MCF 10A (cell line): Measurements from ENCODE around the gene EPS8L1. TPM values are rescaled to one million over a fixed set of nuclear protein-coding genes. Genes with fewer than 3 reads are reported as not detected.

Experiments
- BruUV-seq: library from RNA; stranded (reverse); fragments of 400-500 nt; replicated peaks from 2 replicates; lab custom pipeline; 2021; lab: Mats Ljungman, UMichigan
- CTCF ChIA-PET: fragments of 300-600 bp; sonication (Branson Sonifier 250); formaldehyde crosslinking; extraction: SDS; loops from one replicate; lab custom pipeline; 2021; ENCODE audit warnings: antibody characterized with exemption, inconsistent platforms; lab: Yijun Ruan, JAX
- POLR2A ChIA-PET: fragments of 300-600, 350-650 bp; sonication (Branson Sonifier 250); formaldehyde crosslinking; extraction: SDS; loops from one replicate; lab custom pipeline; 2020; ENCODE audit warnings: antibody characterized with exemption, inconsistent platforms; lab: Yijun Ruan, JAX
- DNase-seq: peaks from one replicate; pipeline ENCODE4 v3.0.0-alpha.2; 2018; ENCODE audit not compliant: unreplicated experiment
- H3K27ac Mint-ChIP-seq: one replicate; pipeline ENCODE4 v1.8.0; 2022; ENCODE audit warnings: mild to moderate bottlenecking, low read depth, mixed read lengths; ENCODE audit not compliant: unreplicated experiment
- H3K27me3 Mint-ChIP-seq: one replicate; pipeline ENCODE4 v1.8.0; 2022; ENCODE audit warnings: mixed read lengths; ENCODE audit not compliant: insufficient read depth, unreplicated experiment
- H3K36me3 Mint-ChIP-seq: one replicate; pipeline ENCODE4 v1.8.0; 2022; ENCODE audit warnings: mild to moderate bottlenecking, moderate library complexity, mixed read lengths; ENCODE audit not compliant: insufficient read depth, unreplicated experiment
- H3K4me1 Mint-ChIP-seq: one replicate; pipeline ENCODE4 v1.8.0; 2022; ENCODE audit warnings: mixed read lengths; ENCODE audit not compliant: insufficient read depth, unreplicated experiment
- H3K4me3 Mint-ChIP-seq: one replicate; pipeline ENCODE4 v1.8.0; 2022; ENCODE audit warnings: mild to moderate bottlenecking, moderate library complexity, mixed read lengths; ENCODE audit not compliant: unreplicated experiment
- H3K9me3 Mint-ChIP-seq: one replicate; pipeline ENCODE4 v1.8.0; 2022; ENCODE audit warnings: mixed read lengths; ENCODE audit not compliant: unreplicated experiment
- intact Hi-C: fragments of 100-400 bp; cut with micrococcal nuclease; formaldehyde crosslinking; loops from 2 replicates; pipeline ENCODE4 v1.14.1; 2022
- total RNA-seq: library from RNA; stranded (reverse); gene quantifications from 2 replicates; pipeline ENCODE4 v1.2.3, GENCODE V29; 2022
- TF ChIP-seq, protein P1 (sequence below): fragments of 200-600 bp; IDR thresholded peaks from one replicate; pipeline ENCODE4 v1.8.0; 2022; ENCODE audit warnings: antibody characterized with exemption, mild to moderate bottlenecking; ENCODE audit not compliant: unreplicated experiment

Gene EPS8L1
- total RNA-seq, 1 experiment from 2014 or later: 17.9 TPM

GRCh38 chr19:55084416-55084815, 8.7 kb downstream of the EPS8L1 start:
- intact Hi-C loops: no loop called here
- BruUV-seq: no TSS peak

DNA sequence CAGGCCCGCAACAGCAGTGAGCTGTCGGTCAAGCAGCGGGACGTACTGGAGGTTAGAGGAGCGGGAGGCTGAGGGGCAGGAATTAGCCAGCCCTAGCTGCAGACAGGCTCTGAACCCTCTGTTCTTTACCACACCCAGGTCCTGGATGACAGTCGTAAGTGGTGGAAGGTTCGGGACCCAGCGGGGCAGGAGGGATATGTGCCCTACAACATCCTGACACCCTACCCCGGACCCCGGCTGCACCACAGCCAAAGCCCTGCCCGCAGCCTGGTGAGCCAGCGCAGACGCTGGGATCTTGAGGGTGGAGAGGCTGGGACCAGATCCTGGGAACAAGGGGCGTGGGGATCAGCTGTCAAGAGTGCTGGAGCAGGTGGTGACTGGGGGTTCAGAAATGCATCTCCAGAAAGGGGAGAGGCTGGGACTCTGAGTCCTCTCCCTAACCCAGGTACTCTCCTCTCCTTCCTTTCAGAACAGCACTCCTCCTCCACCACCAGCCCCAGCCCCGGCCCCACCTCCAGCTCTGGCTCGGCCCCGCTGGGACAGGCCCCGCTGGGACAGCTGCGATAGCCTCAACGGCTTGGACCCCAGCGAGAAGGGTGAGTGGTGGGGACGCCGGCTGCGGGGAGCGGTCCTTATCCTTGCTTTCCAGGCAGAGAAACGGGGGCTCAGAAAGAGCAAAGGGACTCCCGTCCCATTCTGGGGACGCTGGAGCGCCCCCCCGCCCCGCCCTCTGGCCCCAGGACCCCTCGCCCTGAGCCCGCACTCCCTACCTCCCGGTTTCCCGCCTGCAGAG, 10.4 kb downstream of the EPS8L1 start:
- ChIA-PET CTCF (interaction anchor here (0.6 to 1.4 kb wide), 4 partner anchors 8 to 991 kb away, joined by 3 to 4 read pairs (median 3); no protein-coding TSS in a partner anchor), POLR2A (interaction anchor here (0.6 kb wide), 1 partner anchor 12 kb away, joined by 3 read pairs; no protein-coding TSS in a partner anchor)
- Mint-ChIP-seq H3K27me3 (no peaks in the 10 kb centered on the region), H3K9me3 (no peaks in the 10 kb centered on the region), H3K4me1 (peaks cover 10% of the 10 kb centered on the region), H3K27ac (no peak overlapping the region), H3K4me3 (no peak overlapping the region), H3K36me3 (peaks cover 17% of the 10 kb centered on the region)
- DNase-seq: no peak
- no TSS peak for BruUV-seq
- intact Hi-C loops: no loop called here
- TF ChIP-seq, protein P1, sequence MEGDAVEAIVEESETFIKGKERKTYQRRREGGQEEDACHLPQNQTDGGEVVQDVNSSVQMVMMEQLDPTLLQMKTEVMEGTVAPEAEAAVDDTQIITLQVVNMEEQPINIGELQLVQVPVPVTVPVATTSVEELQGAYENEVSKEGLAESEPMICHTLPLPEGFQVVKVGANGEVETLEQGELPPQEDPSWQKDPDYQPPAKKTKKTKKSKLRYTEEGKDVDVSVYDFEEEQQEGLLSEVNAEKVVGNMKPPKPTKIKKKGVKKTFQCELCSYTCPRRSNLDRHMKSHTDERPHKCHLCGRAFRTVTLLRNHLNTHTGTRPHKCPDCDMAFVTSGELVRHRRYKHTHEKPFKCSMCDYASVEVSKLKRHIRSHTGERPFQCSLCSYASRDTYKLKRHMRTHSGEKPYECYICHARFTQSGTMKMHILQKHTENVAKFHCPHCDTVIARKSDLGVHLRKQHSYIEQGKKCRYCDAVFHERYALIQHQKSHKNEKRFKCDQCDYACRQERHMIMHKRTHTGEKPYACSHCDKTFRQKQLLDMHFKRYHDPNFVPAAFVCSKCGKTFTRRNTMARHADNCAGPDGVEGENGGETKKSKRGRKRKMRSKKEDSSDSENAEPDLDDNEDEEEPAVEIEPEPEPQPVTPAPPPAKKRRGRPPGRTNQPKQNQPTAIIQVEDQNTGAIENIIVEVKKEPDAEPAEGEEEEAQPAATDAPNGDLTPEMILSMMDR: no peak

More at GRCh38 chr19:55084416-55084815, 8.7 kb downstream of the EPS8L1 start:
- H3K27me3 Mint-ChIP-seq: no peaks in the 10 kb centered on the region
- H3K9me3 Mint-ChIP-seq: no peaks in the 10 kb centered on the region
- ChIA-PET CTCF (interaction anchor here (0.7 kb wide), 1 partner anchor 1532 kb away, joined by 4 read pairs; no protein-coding TSS in a partner anchor), POLR2A (interaction anchor here (0.7 kb wide), 1 partner anchor 198 kb away, joined by 6 read pairs; no protein-coding TSS in a partner anchor)
- no peak for DNase-seq
- peaks cover 13% of the 10 kb centered on the region for H3K36me3 Mint-ChIP-seq
- no peak overlapping the region for H3K4me3 Mint-ChIP-seq
- H3K27ac Mint-ChIP-seq: no peak overlapping the region
- TF ChIP-seq, protein P1: no peak
- peaks cover 17% of the 10 kb centered on the region for H3K4me1 Mint-ChIP-seq

DNA sequence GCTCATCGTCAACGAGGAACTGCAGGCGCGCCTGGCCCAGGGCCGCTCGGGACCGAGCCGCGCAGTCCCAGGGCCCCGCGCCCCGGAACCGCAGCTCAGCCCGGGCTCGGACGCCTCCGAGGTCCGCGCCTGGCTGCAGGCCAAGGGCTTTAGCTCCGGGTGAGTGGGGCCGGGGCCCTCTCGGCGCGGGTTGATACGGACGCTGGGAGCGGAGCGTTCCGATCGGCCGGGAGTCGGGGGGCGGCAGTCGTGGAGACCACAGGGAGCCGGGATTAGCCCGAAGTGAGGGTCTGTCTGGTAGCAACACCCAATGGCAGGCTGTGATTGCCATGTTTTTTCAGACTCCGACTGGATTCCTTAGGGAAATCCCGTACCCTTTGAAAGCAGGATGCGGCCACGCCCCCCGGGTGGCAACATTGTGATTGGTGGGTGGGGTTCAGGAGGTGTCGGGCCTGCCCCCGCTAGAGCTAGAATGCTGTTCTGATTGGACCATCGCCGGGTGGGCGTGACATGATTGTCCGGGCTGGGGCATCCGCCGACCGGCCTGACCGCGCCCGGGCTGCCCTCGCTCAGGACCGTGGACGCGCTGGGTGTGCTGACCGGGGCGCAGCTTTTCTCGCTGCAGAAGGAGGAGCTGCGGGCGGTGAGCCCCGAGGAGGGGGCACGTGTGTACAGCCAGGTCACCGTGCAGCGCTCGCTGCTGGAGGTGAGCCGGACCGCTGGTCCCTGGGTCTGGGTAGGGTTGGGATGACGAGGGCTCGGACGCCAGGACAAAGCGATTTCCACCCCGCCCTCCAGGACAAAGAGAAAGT, 11.3 kb downstream of the EPS8L1 start:
- TF ChIP-seq, protein P1: no peak
- DNase-seq: no peak
- intact Hi-C loops: no loop called here
- no peaks in the 10 kb centered on the region for H3K9me3 Mint-ChIP-seq
- ChIA-PET CTCF (interaction anchor here (0.7 to 3.2 kb wide), 4 partner anchors 17 to 435 kb away, joined by 3 to 36 read pairs (median 5); no protein-coding TSS in a partner anchor), POLR2A (interaction anchor here (0.6 kb wide), 1 partner anchor 11 kb away, joined by 3 read pairs; no protein-coding TSS in a partner anchor)
- no TSS peak for BruUV-seq
- no peaks in the 10 kb centered on the region for H3K27me3 Mint-ChIP-seq
- H3K27ac Mint-ChIP-seq: no peak overlapping the region
- no peak overlapping the region for H3K4me3 Mint-ChIP-seq
- H3K4me1 Mint-ChIP-seq: peaks cover 10% of the 10 kb centered on the region
- peaks cover 17% of the 10 kb centered on the region for H3K36me3 Mint-ChIP-seq
